ENCODE measurements around the gene HADHA.

The HADHA gene

DNA sequence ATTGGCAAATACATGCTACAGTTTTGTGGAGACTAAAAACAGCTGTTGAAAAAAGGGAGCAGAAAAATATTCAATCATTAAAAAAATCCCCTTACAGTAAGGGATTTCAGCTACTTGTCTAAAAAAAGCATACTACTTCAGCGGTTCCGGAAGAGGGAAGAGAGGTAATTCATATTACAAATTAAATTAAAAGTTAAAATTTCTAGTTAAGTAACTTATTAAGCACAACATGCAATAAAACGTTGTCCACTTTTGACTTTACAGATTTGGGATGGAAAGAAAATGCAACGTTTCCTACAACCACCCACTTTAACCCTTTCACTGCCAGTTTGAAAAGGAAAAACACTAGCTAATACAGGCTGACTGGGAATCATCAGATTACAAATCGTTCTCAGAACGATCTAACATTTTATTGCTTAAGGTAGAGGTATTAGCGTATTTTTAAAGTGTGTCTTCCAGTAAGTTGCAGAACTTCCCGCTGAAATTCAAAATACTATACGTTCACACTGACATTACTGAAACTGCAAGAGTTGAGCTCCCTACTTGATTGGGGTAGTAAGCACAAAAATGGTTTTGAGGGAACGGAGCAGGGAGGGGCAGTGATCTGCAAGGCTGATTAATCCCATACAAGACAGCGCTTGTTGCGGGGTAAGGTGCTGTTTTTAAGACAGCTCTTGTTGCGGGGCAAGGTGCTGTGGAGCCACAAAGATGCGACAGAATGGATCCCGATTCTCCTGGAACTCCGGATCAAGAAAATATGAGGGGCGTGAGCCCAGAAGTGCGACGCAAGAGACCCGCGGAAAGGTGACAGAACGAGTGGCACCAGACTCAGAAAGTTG lies 743 bp downstream of the HADHA start:
- peak; percentile 59 for DNase-seq

- DNase-seq, result no peak
Measured at GRCh38 chr2:26241928-26242436, 2.5 kb downstream of the HADHA start.

- no peak for DNase-seq
Measured at GRCh38 chr2:26238311-26238958, 6.0 kb downstream of the HADHA start.

- DNase-seq, result no peak
Measured at GRCh38 chr2:26237868-26238267, 6.6 kb downstream of the HADHA start.

- DNase-seq, result peak; percentile 5
Measured at GRCh38 chr2:26235089-26235488, 9.3 kb downstream of the HADHA start.

DNA sequence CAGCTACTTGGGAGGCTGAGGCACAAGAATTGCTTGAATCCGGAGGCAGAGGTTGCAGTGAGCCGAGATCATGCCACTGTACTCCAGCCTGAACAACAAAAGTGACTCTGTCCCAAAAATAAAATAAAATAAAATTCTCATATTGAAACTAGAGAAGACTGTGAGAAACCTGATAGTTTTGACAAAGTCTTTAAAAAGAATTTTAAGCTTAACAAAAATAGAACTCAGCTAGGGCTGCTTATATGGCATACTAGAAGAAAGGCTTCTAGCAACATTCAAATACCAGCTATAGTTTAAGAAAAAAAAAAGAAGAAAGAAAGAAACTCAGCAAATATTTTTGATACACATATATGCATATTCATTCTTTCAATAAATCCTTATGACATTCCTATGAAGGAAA lies 13.6 kb downstream of the HADHA start:
- DNase-seq, result no peak

DNA sequence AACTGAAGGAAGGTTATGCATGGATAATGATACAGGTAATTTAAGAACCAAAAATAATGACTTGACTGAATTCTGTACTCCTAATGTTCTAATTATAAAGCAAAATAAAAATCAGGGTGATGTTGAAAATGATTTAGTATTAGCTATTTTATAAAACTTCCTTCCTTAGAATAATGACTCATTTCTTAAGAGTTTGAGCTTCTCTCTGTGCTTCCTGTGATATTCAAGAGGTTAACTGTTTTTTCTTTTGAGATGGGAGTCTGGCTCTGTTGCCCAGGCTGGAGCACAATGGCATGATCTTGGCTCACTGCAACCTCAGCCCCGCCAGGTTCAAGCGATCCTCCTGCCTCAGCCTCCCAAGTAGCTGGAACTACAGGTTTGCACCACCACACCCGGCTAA lies 14.8 kb downstream of the HADHA start:
- DNase-seq, result no peak

DNA sequence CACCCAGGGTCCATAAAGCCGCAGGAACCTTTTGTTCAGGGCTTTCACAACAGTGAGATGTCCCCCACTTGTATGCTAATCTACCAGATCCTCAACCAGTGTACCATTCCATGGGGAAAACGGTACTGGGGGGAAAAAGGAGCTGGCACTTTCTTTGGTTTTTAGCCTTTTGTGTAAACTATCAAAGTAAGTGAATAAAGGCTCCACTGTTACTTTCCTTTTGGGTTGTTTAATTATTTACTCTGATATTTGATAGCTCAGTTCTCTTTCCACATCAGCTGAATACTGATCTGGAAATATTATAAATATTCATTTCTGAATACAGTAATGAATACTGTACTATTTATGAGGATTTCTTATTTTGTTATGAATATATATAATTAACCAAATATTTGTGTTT lies 20.3 kb downstream of the HADHA start:
- DNase-seq, result no peak

- DNase-seq, result no peak
Measured at GRCh38 chr2:26223018-26223417, 21.4 kb downstream of the HADHA start.

DNA sequence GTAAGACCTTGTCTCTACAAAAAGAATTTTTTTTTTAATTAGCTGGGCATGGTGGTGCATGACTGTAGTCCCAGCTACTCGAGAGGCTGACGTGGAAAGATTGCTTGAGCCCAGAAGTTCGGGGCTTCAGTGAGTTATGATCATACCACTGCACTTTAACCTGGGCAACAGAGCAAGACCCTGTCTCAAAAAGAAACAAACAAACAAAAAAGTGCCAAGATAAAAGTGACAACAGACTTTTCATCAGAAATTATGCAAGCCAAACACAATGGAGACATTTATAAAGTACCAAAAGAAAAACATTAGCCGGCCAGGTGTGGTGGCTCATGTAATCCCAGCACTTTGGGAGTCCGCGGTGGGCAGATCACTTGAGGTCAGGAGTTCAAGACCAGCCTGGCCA lies 26.7 kb downstream of the HADHA start:
- no peak for DNase-seq

DNA sequence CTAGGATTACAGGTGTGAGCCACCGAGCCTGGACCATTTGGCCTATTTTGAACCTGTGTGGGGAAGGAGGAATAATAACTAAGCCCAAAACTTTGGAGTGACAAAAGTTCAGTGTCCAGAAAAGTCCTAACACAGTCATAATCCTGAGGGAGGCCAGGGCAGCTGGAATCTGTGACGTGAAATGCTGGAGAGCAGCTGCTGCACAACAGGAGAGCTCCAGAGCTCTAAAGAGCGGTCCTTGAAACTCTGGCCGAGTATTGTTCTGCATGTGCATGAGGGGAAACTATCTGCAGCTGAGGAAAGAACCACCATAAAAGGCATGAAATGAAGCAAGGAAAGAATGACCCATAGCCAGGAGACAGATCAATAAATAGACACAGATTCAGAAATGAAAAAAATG lies 27.8 kb downstream of the HADHA start:
- no peak for DNase-seq

GRCh38 chr2:26215833-26216232 lies 28.6 kb downstream of the HADHA start:
- no peak for DNase-seq

DNA sequence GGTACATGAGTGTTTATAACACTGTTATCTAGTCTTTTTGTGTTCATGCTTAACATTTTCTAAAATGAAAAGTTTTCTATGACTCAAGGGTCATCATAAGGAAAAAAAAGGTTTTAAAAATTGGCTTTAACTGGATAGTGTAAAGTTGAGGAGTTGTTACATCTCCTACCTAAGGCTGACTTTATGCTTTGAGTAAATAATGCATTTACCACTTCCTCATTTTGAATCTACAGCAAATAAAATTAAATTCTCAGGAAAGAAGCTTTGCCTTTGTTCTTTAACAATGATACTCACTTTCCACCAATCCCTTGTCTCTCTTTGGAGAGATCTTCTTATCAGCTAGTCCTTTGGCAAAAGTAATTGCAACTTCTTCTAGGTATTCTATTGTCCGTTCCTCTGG lies 29.7 kb downstream of the HADHA start:
- no peak for DNase-seq

- DNase-seq, result no peak
Measured at GRCh38 chr2:26212011-26212410, 32.4 kb downstream of the HADHA start.

- no peak for DNase-seq
Measured at GRCh38 chr2:26203906-26204305, 40.5 kb downstream of the HADHA start.

GRCh38 chr2:26202981-26203490 lies 41.4 kb downstream of the HADHA start:
- no peak for DNase-seq

DNA sequence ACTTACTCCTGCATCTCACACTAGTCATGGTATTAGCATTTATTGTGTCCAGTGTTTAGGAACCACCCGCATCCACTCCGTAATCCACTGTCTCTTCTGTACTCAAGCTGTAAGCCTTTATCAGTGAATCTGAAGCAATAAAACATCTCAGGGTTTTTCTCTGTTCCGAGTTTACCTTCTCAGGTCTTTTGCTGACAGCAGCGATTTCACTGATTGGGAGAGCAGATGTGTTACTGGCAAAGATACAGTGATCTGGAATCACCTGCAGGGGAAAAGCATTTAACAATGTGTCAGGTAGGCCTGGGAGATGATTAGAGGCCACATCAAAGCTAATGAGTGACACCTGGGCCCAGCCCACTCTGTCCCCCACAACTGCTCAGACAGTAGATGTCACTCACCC lies 46.9 kb downstream of the HADHA start:
- DNase-seq, result no peak

DNA sequence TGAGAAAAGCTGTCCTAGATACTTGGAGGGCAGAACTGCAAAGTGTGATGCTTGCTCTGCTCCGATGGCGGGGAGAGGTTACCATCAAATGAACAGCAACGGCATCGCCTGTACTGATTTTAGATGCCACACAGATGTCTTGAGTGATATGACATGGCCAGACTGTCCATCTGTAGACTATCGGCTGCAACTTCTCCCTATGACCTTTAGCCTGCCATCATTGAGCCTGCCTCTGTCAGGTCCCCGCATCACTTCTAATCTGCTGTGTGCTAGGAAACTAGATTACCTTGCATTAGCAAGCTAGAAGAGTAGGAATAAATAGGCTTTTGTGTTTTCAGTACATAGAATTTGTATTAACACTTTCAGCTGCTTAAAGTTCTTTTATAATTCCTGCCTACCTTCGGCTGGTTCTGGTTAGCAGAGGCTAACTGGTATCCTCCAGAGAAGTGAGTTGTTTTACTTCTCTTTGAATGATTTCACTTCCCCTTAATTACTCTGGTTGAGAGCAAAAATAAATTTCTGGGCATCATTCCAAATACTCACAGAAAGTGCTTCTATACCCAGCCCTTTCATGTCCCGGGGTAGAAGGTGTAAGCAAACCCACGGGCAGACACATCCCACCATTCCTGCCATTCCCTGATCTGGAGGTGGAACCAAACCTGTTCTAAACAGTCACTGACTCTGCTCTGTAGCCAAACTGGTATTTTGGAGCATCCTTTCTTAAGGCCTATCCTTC lies 47.6 kb downstream of the HADHA start:
- no peak for DNase-seq

- no peak for DNase-seq
Measured at GRCh38 chr2:26195040-26195984, 49.1 kb downstream of the HADHA start.

DNA sequence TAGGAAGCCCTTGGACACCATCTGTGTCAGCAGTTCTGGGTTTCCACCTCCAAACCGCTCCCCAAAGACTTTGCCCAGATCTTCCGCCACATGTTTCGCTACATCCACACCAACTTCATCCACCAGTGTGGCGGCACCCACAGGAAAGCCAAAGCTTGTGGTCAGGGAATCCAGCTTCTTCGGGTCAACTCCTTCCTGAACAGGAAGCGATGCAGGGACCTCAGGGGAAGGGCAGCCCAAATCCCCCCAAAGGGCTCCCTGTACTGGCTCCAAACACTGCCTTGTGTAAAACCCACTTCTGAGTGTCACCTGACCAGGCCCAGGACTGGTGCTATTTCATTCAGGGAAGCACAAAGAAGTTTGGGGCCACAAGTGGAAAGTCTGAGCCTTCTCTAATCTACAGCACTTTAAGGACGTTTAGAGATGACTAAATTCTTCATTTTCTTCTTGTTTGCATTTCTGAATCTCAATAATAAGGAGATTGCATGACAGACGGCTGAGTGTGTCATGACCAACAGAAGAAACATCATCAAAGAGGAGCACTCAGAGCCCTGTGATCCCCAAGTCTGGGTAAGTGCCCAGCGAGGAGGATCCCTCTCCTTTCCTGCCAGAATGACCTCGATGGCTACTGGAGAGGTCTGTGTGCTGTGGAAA lies 50.7 kb downstream of the HADHA start:
- no peak for DNase-seq

DNA sequence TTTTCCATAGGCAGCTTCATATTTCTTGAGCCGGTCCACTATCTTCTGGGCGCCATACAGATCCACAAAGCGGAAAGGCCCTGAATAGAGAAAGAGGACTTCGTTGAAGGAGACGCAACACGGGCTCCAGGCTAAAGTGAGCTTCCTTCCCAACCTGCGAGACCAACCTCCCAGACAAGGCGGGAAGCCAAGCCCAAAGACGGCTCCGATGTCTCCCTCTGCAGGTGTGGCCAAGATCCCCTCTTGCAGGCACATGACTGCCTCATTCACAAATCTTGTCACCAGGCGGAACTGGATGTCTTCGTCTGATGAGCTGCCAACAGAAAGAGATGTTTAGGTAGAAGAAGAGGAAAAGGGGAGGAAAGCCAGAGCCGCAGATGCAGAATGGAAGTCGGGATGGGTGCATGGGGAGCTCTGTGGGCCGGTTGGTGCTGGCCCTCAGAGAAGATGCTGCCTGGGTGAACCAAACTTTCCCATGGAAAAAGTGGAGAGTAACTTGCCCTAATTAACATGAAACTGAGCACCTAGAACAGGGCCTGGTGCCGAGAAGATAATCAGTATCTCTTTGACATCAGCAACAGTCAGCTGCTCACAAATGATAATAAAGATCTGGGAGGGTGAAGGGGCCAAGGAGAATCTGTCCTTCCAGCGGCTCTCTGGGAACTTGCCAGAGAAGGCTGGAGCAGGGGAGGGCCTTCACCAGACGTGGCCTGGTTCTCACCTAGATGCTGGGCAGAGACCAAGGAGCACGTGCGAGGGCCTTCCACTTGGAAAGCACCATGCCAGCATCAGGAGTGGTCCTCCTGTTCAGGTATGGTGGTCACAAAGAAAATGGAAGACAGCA lies 52.9 kb downstream of the HADHA start:
- no peak for DNase-seq

All from DMS53 (cell line).